ENCODE results near the gene RAB4B.
A peak's percentile ranks its signal among the peaks of the same experiment; 100 is the strongest.

GRCh38 chr19:40750874-40751537 lies 27.0 kb upstream of the RAB4B start, which contains the start of gene SNRPA:
- TF ChIP-seq POLR2AphosphoS5 (IDR thresholded peaks at IDR 0.05; ENCODE audit: low read depth) (peak; percentile 93), CTCF (IDR thresholded peaks at IDR 0.05; ENCODE audit: insufficient read depth, low read length) (no peak), GABPA (IDR thresholded peaks at IDR 0.05; ENCODE audit: low read depth) (0 out of 2 replicates have a peak, but pooled peaks have one; percentile 6), REST (IDR thresholded peaks at IDR 0.05; ENCODE audit: insufficient replicate concordance, low read depth) (peak; percentile 8)

All from HL-60 (cell line).